Karpas-422 (cell line): ENCODE measurements around the gene PRKN. TPM values are rescaled to one million over a fixed set of nuclear protein-coding genes. Genes with fewer than 3 reads are reported as not detected.

Experiments
- DNase-seq: peaks from one replicate; pipeline ENCODE4 v3.0.0-alpha.2; 2015
- H2AFZ ChIP-seq: fragments of 200-600 bp; sonication (generic); 2 replicates; pipeline ENCODE4 v1.6.1; 2014; ENCODE audit warnings: antibody characterized with exemption, low read length, mixed read lengths
- H3K27ac ChIP-seq: fragments of 200-600 bp; sonication (generic); 2 replicates; pipeline ENCODE4 v1.5.1; 2014; ENCODE audit warnings: mild to moderate bottlenecking, low read length, moderate library complexity
- H3K27me3 ChIP-seq: fragments of 200-600 bp; sonication (generic); 2 replicates; pipeline ENCODE4 v1.6.1; 2014; ENCODE audit warnings: low read length, mixed read lengths
- H3K36me3 ChIP-seq: fragments of 200-600 bp; sonication (generic); 2 replicates; pipeline ENCODE4 v1.6.1; 2014; ENCODE audit warnings: low read length, mixed read lengths; ENCODE audit not compliant: insufficient read depth
- H3K4me1 ChIP-seq: fragments of 200-600 bp; sonication (generic); 2 replicates; pipeline ENCODE4 v1.6.1; 2014; ENCODE audit warnings: mild to moderate bottlenecking, low read length, mixed read lengths
- H3K4me2 ChIP-seq: fragments of 200-600 bp; sonication (generic); 2 replicates; pipeline ENCODE4 v1.6.1; 2014; ENCODE audit warnings: low read length, low read depth, mild to moderate bottlenecking; ENCODE audit not compliant: poor library complexity, severe bottlenecking
- H3K4me3 ChIP-seq: fragments of 200-600 bp; sonication (generic); 2 replicates; pipeline ENCODE4 v1.5.1; 2014; ENCODE audit warnings: mild to moderate bottlenecking, antibody characterized with exemption, low read length, mixed read lengths
- H3K79me2 ChIP-seq: fragments of 200-600 bp; sonication (generic); 2 replicates; pipeline ENCODE4 v1.6.1; 2014; ENCODE audit warnings: mild to moderate bottlenecking, low read length, mixed read lengths
- H3K9ac ChIP-seq: fragments of 200-600 bp; sonication (generic); 2 replicates; pipeline ENCODE4 v1.6.0; 2014; ENCODE audit warnings: low read length
- H3K9me2 ChIP-seq: fragments of 200-600 bp; sonication (generic), shearing (Covaris generic); replicated peaks from 2 replicates; pipeline ENCODE4 v1.6.0; 2014; ENCODE audit warnings: mild to moderate bottlenecking, low read length, moderate library complexity; ENCODE audit not compliant: insufficient read depth
- H3K9me3 ChIP-seq: fragments of 300-700, 200-600 bp; sonication (generic); 2 replicates; pipeline ENCODE4 v1.6.1; 2014; ENCODE audit warnings: low read length, mixed read lengths
- H4K20me1 ChIP-seq: fragments of 200-600 bp; sonication (generic); 2 replicates; pipeline ENCODE4 v1.6.1; 2014; ENCODE audit warnings: mild to moderate bottlenecking, antibody characterized with exemption, low read length, low read depth; ENCODE audit not compliant: insufficient read depth
- total RNA-seq: library from RNA; depleted of rRNA; stranded (reverse); fragments of >200 nt; shearing (Covaris generic); gene quantifications from 2 replicates; pipeline ENCODE4 v1.2.3, GENCODE V29; 2014; ENCODE audit warnings: low replicate concordance; rRNA removed

The PRKN gene
- not detected in 2 replicates for total RNA-seq

DNA sequence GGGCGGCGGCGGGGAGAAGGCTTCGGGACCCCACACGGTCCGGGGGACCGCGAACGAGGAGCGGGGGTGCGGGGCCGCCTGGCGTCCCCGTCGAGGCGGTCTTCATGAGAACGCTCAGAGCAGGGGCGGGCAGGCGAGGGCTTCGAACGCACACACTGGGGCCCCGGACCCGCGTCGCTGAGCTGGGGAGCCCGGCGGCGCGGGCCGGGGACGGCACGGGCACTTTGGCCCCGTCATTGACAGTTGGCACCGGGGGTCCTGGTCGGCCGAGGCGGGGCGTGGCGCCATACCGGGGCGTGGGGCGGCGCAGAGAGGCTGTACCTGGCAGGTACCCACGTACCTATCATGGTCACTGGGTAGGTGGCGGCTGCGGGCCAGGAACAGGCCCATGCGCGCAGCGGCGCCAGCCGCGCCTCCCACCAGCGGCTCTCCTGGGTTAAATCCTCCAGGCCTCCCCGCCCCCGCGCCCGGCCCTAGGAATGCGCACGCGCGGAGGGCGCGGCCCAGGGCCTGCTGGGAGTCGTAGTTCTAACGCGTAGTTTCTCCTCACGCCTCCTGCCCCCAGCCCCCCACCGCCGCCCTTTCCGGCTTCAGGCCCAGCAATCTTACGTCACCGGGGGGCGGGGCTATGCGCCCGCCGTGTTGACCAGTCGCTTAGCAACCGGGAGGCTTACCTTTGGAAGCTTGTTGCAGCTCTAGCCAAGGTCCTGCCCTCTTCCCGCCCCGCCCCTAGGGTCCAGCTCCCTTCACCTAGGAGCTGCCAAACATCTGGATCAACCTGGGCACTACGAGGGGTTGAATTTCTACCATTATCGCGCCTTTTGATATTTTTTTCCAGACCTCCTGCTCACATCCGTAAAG lies at the start of gene PRKN, which contains the start of gene PACRG:
TSS of gene PRKN (minus strand) at position 445 of the 861 bp plus-strand sequence.
TSS of gene PACRG (plus strand) at position 653 of the 861 bp plus-strand sequence.
- H4K20me1 ChIP-seq: no peaks in the 10 kb centered on the region
- peak within 1 kb of the TSS; percentile 63 for H3K4me3 ChIP-seq
- peak; percentile 91 for DNase-seq
- H3K9ac ChIP-seq: peak within 1 kb of the TSS; percentile 59
- no peak within 1 kb of the TSS for H3K27ac ChIP-seq
- H3K4me2 ChIP-seq: peak within 1 kb of the TSS; percentile 58
- no peaks in the 10 kb centered on the region for H3K79me2 ChIP-seq
- H3K36me3 ChIP-seq: no peaks in the 10 kb centered on the region
- H2AFZ ChIP-seq: peak within 1 kb of the TSS; percentile 43; the same call in 1 of the 2 replicates
- no peaks in the 10 kb centered on the region for H3K9me2 ChIP-seq
- H3K27me3 ChIP-seq: no peaks in the 10 kb centered on the region
- H3K9me3 ChIP-seq: peaks cover 11% of the 10 kb centered on the region; the same call in 1 of the 2 replicates
- H3K4me1 ChIP-seq: no peaks in the 10 kb centered on the region

DNA sequence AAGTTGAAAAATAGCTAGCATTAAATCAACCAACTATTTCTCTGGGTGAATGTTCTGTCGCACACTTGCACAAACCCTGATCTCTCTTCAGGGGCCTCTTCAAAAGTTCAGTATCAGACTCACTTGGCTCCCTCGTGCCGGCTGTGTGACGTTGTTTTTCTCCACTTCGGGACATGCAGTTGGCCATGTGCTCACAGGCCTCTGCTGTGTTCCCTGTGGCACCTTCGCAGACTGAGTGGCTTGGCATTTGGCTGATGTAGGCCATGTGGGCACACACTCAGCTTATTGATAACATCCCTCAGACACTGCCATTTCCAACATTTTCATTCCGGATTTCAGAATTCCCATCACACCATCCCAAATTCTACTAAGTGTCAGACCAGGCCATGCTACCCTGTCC lies 49.5 kb upstream of the PRKN start:
- no peaks in the 10 kb centered on the region for H3K36me3 ChIP-seq
- no peak overlapping the region for H3K4me3 ChIP-seq
- no peak for DNase-seq
- no peak overlapping the region for H3K9ac ChIP-seq
- no peak overlapping the region for H3K27ac ChIP-seq
- H3K27me3 ChIP-seq: no peaks in the 10 kb centered on the region
- no peaks in the 10 kb centered on the region for H3K4me1 ChIP-seq
- H2AFZ ChIP-seq: no peak overlapping the region
- H3K79me2 ChIP-seq: no peaks in the 10 kb centered on the region
- H3K4me2 ChIP-seq: no peak overlapping the region
- no peaks in the 10 kb centered on the region for H3K9me2 ChIP-seq
- H4K20me1 ChIP-seq: no peaks in the 10 kb centered on the region
- peaks cover 26% of the 10 kb centered on the region for H3K9me3 ChIP-seq

DNA sequence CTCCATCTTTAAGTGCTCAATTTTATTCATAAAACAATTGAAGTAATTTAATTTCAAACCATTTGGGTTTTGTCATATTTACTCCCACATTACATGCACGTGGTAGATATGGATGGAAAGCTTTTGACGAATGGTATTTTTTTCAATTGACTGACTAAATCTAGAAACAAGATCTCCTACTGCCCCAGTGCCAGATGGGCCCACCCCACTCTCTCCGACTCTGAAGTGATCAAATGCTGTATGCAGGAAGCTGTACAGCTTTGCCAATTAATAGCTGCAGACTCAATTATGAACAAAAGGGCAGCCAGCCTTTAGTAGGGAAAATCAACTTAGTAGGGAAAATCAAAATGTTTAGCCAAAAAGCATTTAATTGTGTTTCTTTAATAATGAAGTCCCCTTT lies 46.4 kb upstream of the PRKN start:
- peaks cover 29% of the 10 kb centered on the region for H3K9me3 ChIP-seq
- no peak overlapping the region for H2AFZ ChIP-seq
- H3K27ac ChIP-seq: no peak overlapping the region
- no peaks in the 10 kb centered on the region for H4K20me1 ChIP-seq
- H3K27me3 ChIP-seq: no peaks in the 10 kb centered on the region
- no peaks in the 10 kb centered on the region for H3K4me1 ChIP-seq
- no peaks in the 10 kb centered on the region for H3K36me3 ChIP-seq
- no peak overlapping the region for H3K4me2 ChIP-seq
- no peaks in the 10 kb centered on the region for H3K9me2 ChIP-seq
- H3K9ac ChIP-seq: no peak overlapping the region
- no peak overlapping the region for H3K4me3 ChIP-seq
- H3K79me2 ChIP-seq: no peaks in the 10 kb centered on the region
- DNase-seq: no peak

DNA sequence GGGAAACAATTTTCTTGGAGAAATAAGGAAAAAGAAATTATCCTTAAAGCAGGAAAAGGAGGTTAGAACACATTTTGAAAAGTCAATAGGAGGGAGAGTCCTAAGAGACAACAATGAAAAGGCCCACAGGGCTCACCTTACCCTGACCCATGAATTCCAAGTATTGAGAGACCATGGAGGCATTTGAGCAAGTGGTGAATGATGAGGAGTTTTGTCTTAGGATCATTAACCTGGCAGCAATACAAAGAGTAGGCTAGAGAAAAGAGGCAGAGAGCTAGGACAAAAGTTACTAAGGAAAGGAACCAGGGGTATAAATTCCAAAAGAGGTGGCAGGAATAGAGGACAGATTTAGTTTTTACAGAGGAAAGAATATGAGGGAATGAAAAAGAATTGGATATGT lies 44.9 kb upstream of the PRKN start:
- no peaks in the 10 kb centered on the region for H3K4me1 ChIP-seq
- H3K9ac ChIP-seq: no peak overlapping the region
- H3K27me3 ChIP-seq: no peaks in the 10 kb centered on the region
- H3K27ac ChIP-seq: no peak overlapping the region
- H3K79me2 ChIP-seq: no peaks in the 10 kb centered on the region
- H3K4me2 ChIP-seq: no peak overlapping the region
- peaks cover 29% of the 10 kb centered on the region for H3K9me3 ChIP-seq
- no peak overlapping the region for H2AFZ ChIP-seq
- no peaks in the 10 kb centered on the region for H3K36me3 ChIP-seq
- H3K4me3 ChIP-seq: no peak overlapping the region
- H3K9me2 ChIP-seq: no peaks in the 10 kb centered on the region
- DNase-seq: no peak
- H4K20me1 ChIP-seq: no peaks in the 10 kb centered on the region

DNA sequence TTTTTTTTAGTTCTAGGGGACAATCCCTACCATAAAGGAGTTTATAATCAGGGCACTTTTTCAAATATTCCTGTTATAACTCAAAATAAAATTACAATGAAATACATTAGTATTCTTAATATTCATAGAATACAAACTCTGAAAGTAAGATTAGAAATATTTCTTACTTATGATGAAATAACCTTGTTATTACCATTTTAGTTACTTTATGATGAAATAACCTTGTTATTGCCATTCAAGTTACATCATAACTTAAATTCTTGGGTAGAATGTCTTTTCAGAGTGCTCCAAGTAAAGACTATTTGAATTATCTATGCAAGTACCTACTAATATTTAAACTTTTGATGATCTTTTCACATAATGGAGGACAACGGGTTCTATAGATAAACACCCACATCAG lies 43.4 kb upstream of the PRKN start:
- Histone ChIP-seq H4K20me1 (no peaks in the 10 kb centered on the region), H2AFZ (no peak overlapping the region), H3K9me2 (no peaks in the 10 kb centered on the region), H3K4me1 (no peaks in the 10 kb centered on the region), H3K9ac (no peak overlapping the region), H3K36me3 (no peaks in the 10 kb centered on the region), H3K4me3 (no peak overlapping the region), H3K9me3 (peaks cover 34% of the 10 kb centered on the region), H3K27me3 (no peaks in the 10 kb centered on the region), H3K27ac (no peak overlapping the region), H3K79me2 (no peaks in the 10 kb centered on the region), H3K4me2 (no peak overlapping the region)
- no peak for DNase-seq

DNA sequence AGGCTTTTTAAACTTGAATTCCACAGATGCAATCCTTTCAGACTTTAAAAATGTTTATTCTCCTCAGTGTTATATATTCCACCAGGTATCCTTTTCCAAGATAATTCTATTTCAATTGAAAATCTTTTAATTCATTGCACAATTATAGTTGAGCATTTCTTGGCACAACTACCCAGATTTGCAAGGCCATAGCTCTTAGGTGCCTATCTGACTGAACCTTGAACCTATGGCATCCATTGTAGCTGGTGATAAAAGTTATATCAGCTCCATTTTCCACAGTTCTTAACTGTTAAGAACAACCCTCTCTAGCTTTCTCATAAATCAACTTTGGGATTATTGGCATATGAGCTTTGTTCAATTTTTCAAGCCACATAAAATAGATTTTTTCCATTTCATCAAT lies 42.6 kb upstream of the PRKN start:
- no peaks in the 10 kb centered on the region for H3K4me1 ChIP-seq
- no peaks in the 10 kb centered on the region for H3K27me3 ChIP-seq
- H3K4me2 ChIP-seq: no peak overlapping the region
- H3K27ac ChIP-seq: no peak overlapping the region
- H3K9me3 ChIP-seq: peaks cover 34% of the 10 kb centered on the region
- no peak overlapping the region for H2AFZ ChIP-seq
- H3K9ac ChIP-seq: no peak overlapping the region
- no peak for DNase-seq
- H3K9me2 ChIP-seq: no peaks in the 10 kb centered on the region
- H4K20me1 ChIP-seq: no peaks in the 10 kb centered on the region
- no peaks in the 10 kb centered on the region for H3K36me3 ChIP-seq
- H3K79me2 ChIP-seq: no peaks in the 10 kb centered on the region
- H3K4me3 ChIP-seq: no peak overlapping the region

DNA sequence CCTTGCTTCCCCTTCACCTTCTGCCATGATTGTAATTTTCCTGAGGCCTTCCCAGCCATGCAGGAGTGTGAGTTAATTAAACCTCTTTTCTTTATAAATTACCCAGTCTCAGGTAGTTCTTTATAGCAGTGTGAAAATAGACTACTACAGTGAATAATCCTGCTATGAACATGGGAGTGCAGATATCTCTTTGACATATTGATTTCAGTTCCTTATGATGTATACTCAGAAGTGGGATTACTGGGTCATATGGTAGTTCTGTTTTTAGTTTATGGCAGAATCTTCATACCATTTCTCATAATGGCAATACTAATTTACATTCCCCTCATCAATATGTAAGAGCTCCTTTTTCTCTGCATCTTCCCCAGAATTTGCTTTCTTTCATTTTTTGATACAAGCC lies 26.2 kb upstream of the PRKN start:
- no peaks in the 10 kb centered on the region for H3K79me2 ChIP-seq
- H3K9me2 ChIP-seq: no peaks in the 10 kb centered on the region
- no peaks in the 10 kb centered on the region for H4K20me1 ChIP-seq
- no peak overlapping the region for H3K27ac ChIP-seq
- no peak for DNase-seq
- H3K9me3 ChIP-seq: peaks cover 7% of the 10 kb centered on the region
- H3K4me3 ChIP-seq: no peak overlapping the region
- H3K27me3 ChIP-seq: no peaks in the 10 kb centered on the region
- no peak overlapping the region for H3K4me2 ChIP-seq
- no peak overlapping the region for H3K9ac ChIP-seq
- no peaks in the 10 kb centered on the region for H3K36me3 ChIP-seq
- H2AFZ ChIP-seq: no peak overlapping the region
- H3K4me1 ChIP-seq: no peaks in the 10 kb centered on the region

DNA sequence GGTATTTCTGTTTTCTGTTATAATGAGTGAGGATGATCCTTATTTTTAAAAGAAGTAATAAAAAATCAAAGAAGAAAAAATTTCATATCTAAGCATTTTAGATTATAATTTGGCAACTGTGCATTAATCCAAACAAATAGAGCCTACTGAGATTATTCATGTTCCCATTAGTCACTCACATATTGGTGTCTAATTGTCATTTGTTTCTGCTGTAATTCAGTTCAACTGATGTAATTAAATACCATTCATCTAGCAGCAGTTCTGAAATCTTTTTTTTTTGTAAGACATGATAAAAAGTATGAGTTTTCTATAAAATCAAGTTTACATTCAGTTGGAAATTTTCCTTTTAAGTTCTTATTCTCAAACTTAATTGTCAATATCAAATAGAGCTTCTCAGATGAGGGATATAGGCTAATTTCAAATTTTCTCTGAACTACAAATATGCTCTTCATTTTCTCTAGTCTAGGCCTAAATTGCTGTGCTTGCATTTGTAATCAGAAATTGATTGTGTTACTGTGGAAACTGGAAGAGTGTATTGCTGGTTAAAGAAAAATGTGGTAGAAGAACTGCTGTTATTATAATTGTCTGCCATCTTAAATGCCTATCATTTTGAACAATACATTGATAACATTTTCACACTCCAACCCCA lies 23.8 kb upstream of the PRKN start:
- H3K4me1 ChIP-seq: no peaks in the 10 kb centered on the region
- no peak overlapping the region for H3K9ac ChIP-seq
- no peak overlapping the region for H3K27ac ChIP-seq
- H3K4me2 ChIP-seq: no peak overlapping the region
- no peak overlapping the region for H2AFZ ChIP-seq
- DNase-seq: no peak
- no peaks in the 10 kb centered on the region for H3K27me3 ChIP-seq
- H4K20me1 ChIP-seq: no peaks in the 10 kb centered on the region
- H3K4me3 ChIP-seq: no peak overlapping the region
- H3K79me2 ChIP-seq: no peaks in the 10 kb centered on the region
- no peaks in the 10 kb centered on the region for H3K9me2 ChIP-seq
- no peaks in the 10 kb centered on the region for H3K36me3 ChIP-seq
- H3K9me3 ChIP-seq: peaks cover 6% of the 10 kb centered on the region
